Glomerular visceral epithelial cell (primary cell): ENCODE measurements around the gene KDM4B.

Experiments used
- DNase-seq: peaks from one replicate; pipeline ENCODE4 v3.0.0-alpha.2; 2016; ENCODE audit errors: extremely low spot score

The KDM4B gene

GRCh38 chr19:5012688-5013457, 44.0 kb downstream of the KDM4B start:
- no peak for DNase-seq

GRCh38 chr19:5013761-5014160, 44.8 kb downstream of the KDM4B start:
- DNase-seq = no peak

GRCh38 chr19:5014941-5015340, 46.0 kb downstream of the KDM4B start:
- DNase-seq = no peak

GRCh38 chr19:5016268-5016667, 47.4 kb downstream of the KDM4B start:
- DNase-seq = no peak

GRCh38 chr19:5016781-5017180, 47.9 kb downstream of the KDM4B start:
- DNase-seq = no peak

GRCh38 chr19:5017235-5017634, 48.3 kb downstream of the KDM4B start:
- no peak for DNase-seq

GRCh38 chr19:5018224-5019015, 49.5 kb downstream of the KDM4B start:
- DNase-seq = peak; percentile 73

DNA sequence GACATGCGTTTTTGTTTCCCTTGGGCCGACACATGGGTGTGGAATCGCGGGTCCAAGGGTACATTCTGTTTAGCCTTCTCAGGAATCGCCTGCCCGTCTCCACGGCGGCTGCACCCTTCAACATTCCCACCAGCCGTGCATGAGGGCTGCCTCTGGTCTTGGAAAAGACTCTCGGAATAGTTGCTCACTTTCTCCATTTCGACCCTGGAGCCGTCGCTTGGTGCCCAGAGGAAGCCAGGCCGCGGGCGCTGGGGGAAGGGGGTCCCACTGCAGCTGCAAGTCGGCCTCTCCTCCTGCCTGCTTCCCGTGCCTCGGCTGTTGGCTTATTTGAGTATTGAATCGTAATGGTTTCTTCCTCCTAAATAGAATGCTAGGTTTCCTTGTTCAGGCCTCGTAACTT, 51.5 kb downstream of the KDM4B start:
- no peak for DNase-seq

DNA sequence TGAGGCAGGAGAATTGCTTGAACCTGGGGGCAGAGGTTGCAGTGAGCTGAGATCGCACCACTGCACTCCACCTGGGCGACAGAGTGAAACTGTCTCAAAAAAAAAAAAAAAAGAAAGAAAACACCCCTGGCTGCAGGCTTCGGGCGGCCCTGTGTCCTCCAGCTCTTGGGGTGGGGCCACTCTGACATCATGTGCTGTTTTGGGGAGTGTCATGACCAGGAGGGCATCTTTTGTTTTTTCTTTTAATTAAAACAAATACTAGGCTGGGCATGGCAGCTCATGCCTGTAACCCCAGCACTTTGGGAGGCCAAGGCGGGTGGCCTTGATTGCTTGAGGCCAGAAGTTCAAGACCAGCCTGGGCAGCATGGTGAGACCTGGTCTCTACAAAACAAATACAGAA, 52.1 kb downstream of the KDM4B start:
- no peak for DNase-seq

- DNase-seq = no peak
Observed at GRCh38 chr19:5022066-5022860, 53.4 kb downstream of the KDM4B start.

DNA sequence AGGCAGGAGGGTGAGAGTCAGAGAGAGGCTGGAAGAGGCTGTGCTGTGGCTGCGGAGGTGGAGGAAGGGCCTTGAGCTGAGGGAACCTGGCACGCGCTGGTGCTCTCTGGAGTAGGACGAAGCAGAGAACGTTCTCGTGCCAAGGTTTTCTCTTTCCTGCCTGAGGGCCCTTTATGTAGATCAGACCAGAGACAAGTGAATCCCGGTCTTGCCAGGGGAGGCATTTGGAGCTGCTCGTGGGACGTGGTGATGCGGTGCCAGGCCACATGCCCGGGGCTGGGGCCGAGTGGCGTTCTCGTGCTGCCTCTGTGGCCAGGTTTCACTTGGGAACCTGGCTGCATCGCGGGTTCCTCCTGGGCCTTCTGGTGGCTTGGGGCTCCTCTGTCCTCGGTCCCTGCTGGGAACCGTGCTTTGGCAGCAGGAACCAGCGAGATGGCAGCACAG, 54.2 kb downstream of the KDM4B start:
- DNase-seq = no peak

DNA sequence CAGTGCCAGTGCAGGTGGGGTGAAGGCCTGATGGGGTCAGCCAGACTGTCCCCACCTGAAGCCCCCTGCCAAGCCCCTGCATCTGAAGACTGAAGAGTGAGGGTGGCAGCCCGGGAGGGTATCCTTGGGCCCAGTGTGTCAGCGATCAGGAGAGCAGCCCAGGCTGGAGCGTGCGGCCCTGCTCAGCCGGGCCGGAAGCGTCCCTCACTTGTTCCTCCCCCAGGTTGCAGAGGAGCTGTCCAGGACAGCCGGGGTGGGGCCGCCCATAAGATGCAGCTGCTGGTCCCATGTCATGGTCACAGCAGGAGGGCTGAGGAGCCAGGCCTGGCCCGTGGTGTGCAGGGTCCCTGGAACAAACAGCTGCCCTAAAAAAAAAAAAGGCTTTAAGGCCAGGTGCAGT, 55.4 kb downstream of the KDM4B start:
- DNase-seq = no peak

DNA sequence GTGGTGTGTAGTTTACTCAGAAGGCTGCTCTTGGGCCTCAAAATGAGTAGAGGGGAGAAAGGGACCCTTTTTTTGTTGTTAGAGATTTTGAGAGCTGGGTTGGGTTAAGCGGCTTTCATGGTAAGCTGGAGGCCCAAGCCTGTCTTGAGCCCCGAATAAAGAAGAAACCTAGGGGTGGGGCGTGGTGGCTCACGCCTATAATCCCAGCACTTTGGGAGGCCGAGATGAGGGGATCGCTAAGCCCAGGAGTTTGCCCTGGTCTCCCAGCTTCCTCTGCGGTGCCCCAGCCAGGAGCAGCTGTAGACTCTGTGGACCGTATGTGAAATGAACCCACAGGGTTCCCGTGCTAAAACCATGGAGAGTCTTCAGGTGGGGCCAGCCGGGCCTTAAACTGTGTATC, 56.1 kb downstream of the KDM4B start:
- DNase-seq = no peak

DNA sequence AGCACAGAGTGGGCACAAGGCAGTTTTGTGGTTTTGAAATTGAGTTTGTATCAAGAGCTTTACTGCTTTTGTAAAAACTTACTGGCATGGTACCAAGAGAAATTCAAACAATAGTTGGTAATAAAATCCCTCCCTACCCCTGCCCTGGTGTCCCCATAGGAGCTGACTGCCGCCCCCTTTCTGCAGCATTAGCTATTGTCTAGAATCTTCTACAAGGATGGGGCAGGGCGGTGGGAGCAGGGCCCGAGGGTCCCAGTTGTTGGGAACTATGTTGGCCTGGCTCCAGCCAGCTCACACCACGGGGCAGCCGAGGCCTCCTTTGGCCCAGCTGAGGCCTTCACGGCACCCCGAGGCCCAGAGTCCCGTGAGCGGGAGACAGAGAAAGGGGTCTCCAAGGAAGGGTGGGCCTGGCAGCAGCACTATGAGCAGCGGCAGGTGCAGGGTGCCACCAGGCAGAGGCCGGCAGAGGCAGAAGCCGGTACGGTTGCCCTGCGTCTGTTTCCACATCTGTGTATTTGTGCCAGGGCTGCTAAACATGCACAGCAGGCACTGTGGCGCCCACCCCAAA, 57.9 kb downstream of the KDM4B start:
- no peak for DNase-seq

GRCh38 chr19:5028229-5028886, 59.4 kb downstream of the KDM4B start:
- DNase-seq = no peak

DNA sequence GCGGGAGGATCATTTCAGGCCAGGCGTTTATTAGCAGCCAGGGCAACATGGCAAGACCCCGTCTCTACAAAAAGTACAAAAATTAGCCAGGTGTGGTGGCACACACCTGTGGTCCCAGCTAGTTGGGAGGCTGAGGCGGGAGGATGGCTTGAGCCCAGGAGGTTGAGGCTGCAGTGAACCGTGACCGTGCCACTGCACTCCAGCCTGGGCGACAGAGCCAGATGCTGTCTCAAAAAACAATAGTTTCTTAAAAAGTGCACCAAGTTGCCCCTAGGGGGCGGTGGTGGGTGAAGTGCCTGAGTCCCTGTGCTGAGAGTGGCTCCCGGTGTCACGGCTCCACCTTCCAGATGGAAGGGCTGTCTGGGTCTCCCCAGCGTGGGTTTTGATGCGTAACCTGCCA, 60.7 kb downstream of the KDM4B start:
- DNase-seq = peak; percentile 45

- no peak for DNase-seq
Observed at GRCh38 chr19:5030136-5030820, 61.4 kb downstream of the KDM4B start.

DNA sequence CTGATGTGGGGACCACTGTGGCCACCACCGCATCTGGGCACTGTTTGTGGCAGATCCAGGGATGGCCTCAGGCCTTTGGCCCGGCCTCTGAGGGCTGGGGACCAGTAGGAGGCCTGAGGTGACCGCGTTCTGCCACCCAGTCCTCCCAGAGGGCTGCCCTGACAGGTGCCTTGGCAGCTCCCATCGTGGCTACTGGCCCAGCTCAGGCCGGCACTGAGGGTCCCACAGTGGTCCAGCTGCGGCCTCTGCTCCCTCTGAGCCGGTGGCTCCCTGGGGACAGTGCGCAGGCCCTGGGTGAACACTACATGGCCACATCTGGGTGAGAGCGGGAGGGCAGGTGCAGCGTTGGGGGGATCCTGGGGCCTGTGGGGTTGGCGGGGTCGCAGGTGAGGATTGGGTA, 61.9 kb downstream of the KDM4B start:
- DNase-seq = no peak

DNA sequence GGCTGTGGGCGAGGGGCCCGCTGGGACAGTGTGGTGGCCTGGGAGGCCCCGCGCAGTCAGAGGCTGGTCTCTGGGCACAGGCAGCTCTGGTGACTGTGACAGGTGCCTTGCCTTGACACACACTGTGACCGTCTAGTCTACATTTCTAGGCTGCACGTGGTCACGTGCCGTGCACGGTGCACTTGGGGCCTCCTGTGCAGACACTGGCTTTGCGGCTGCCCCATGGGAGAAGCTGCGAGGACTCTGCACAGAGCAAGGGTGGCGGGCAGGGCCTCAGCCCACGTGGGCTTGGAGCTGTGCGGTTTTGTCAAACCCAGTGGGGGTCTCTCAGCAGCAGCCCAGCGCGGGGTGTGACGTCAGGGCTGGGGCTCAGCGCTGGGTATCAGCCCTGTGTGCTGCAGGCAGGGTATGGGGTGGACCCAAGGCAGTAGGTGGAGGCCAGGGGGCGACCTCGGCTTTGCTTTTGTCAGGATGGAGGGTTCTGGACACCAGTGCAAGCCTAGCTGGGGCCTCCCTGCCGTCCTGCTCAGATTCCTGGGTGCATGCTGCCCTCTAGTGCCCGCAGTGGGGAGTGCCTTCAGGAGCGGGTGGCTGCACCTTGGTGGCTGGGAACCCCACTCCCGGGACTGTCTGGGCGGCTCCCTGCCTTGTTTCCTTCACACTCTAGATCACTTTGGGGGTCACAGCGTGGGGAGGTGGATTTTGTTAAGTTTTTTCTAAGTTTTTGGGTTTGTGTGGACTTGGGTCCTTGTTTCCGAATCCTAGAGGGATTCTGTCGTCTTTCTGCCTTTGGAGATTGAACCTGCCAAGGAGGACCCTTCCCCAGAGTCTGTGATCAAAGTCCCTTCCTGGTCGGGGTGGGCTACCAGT, 62.6 kb downstream of the KDM4B start:
- peak; percentile 85 for DNase-seq
